Suprapubic skin (tissue), 4 donors: ENCODE results near the gene MAK.

Source experiments
- EP300 ChIP-seq: sonication (generic); formaldehyde crosslinking; IDR thresholded peaks from one replicate; pipeline ENCODE4 v1.6.1; 2017; ENCODE audit warnings: antibody characterized with exemption
- POLR2A ChIP-seq, 2 donors: fragments of 450-650 bp; IDR thresholded peaks; one replicate each; pipeline ENCODE4 v1.6.1; 2017; ENCODE audit warnings: antibody characterized with exemption in 2 of 2, mild to moderate bottlenecking in 2 of 2, moderate library complexity in 2 of 2
- POLR2AphosphoS5 ChIP-seq, 3 donors: sonication (generic); formaldehyde crosslinking; IDR thresholded peaks; one replicate each; pipeline ENCODE4 v1.6.1; 2017; ENCODE audit warnings: antibody characterized with exemption in 3 of 3
- TF ChIP-seq, protein P1 (sequence below), 2 donors: fragments of 200-600 bp in 1 of 2; fragments of 450-650 bp in 1 of 2; sonication (generic) in 1 of 2; IDR thresholded peaks; one replicate each; pipeline ENCODE4 v1.5.1; 2016 to 2019; ENCODE audit warnings: antibody characterized with exemption in 2 of 2, mild to moderate bottlenecking in 1 of 2, moderate library complexity in 1 of 2

DNA sequence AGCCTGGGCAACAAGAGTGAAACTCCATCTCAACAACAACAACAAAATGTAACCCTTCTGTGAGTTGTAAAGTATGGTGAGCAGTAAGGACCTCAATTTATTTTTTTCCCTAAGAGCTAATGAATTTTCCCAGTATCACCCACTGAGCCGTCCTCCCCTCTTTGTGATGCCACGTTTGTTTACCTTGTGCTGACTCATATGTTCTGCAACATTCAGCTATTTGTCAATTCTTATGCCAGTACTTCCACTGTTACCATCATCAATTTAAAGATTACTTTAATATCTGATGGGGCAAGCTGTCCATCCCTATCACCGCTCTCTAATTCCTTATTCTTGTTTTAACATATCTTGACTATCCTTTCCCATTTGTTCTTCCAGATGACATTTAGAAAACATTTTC lies 37.5 kb downstream of the MAK start:
- TF ChIP-seq, protein P1, sequence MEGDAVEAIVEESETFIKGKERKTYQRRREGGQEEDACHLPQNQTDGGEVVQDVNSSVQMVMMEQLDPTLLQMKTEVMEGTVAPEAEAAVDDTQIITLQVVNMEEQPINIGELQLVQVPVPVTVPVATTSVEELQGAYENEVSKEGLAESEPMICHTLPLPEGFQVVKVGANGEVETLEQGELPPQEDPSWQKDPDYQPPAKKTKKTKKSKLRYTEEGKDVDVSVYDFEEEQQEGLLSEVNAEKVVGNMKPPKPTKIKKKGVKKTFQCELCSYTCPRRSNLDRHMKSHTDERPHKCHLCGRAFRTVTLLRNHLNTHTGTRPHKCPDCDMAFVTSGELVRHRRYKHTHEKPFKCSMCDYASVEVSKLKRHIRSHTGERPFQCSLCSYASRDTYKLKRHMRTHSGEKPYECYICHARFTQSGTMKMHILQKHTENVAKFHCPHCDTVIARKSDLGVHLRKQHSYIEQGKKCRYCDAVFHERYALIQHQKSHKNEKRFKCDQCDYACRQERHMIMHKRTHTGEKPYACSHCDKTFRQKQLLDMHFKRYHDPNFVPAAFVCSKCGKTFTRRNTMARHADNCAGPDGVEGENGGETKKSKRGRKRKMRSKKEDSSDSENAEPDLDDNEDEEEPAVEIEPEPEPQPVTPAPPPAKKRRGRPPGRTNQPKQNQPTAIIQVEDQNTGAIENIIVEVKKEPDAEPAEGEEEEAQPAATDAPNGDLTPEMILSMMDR (IDR thresholded peaks at IDR 0.05): no peak
- TF ChIP-seq POLR2A (IDR thresholded peaks at IDR 0.05) (no peak), EP300 (no peak), POLR2AphosphoS5 (IDR thresholded peaks at IDR 0.05) (no peak)
